Caco-2 (cell line): ENCODE measurements around the gene MYL12A. TPM values are rescaled to one million over a fixed set of nuclear protein-coding genes. Genes with fewer than 3 reads are reported as not detected.
"Not testable (repeated sequence)": the region's sequence is repeated elsewhere in the genome, so short reads cannot be mapped to it uniquely, and the experiment has no call there.

ENCODE experiments used
- Bru-seq: library from RNA; stranded (reverse); fragments of 400-500 nt; gene quantifications from one replicate; lab custom pipeline; 2021; lab: Mats Ljungman, UMichigan
- BruChase-seq, 2 experiments: library from RNA; stranded (reverse); fragments of 400-500 nt; gene quantifications; one replicate each; lab custom pipeline; 2021; lab: Mats Ljungman, UMichigan
- BruUV-seq: library from RNA; stranded (reverse); fragments of 400-500 nt; replicated peaks from 2 replicates; lab custom pipeline; 2021; lab: Mats Ljungman, UMichigan
- CTCF ChIA-PET: fragments of 300-600 bp; sonication (Branson Sonifier 250); formaldehyde crosslinking; loops from one replicate; lab custom pipeline; 2022; ENCODE audit warnings: antibody characterized with exemption; lab: Charles Lee
- POLR2A ChIA-PET: fragments of 300-600 bp; sonication (Branson Sonifier 250); formaldehyde crosslinking; loops from one replicate; lab custom pipeline; 2022; ENCODE audit warnings: antibody characterized with exemption; lab: Charles Lee
- DNase-seq, 2 experiments: peaks; one replicate each; pipeline versions ENCODE4 v3.0.0 to v3.0.0-alpha.2; 2020 to 2022
- H3K27me3 ChIP-seq: replicated peaks from 2 replicates; pipeline ENCODE4 v1.6.0; 2011; ENCODE audit warnings: low read length; ENCODE audit not compliant: control insufficient read depth, insufficient read depth
- H3K36me3 ChIP-seq: 2 replicates; pipeline ENCODE4 v1.5.1; 2011; ENCODE audit warnings: low read length; ENCODE audit not compliant: control insufficient read depth, insufficient read depth
- H3K4me1 ChIP-seq: fragments of 250-450 bp; sonication (Bioruptor Pico); 2 replicates; pipeline ENCODE4 v1.5.1; 2020; ENCODE audit warnings: mild to moderate bottlenecking
- H3K4me3 ChIP-seq: 2 replicates; pipeline ENCODE4 v1.5.1; 2011; ENCODE audit warnings: low read depth, mild to moderate bottlenecking, control low read depth, low read length
- H3K9me3 ChIP-seq: fragments of 250-450 bp; sonication (Bioruptor Pico); 2 replicates; pipeline ENCODE4 v1.5.1; 2020; ENCODE audit warnings: mild to moderate bottlenecking, moderate library complexity
- H3K27ac Mint-ChIP-seq: one replicate; pipeline ENCODE4 v1.8.0; 2022; ENCODE audit warnings: mixed read lengths; ENCODE audit not compliant: unreplicated experiment
- H3K27me3 Mint-ChIP-seq: one replicate; pipeline ENCODE4 v1.8.0; 2022; ENCODE audit warnings: mixed read lengths; ENCODE audit not compliant: insufficient read depth, unreplicated experiment
- H3K36me3 Mint-ChIP-seq: one replicate; pipeline ENCODE4 v1.8.0; 2022; ENCODE audit warnings: mild to moderate bottlenecking, mixed read lengths; ENCODE audit not compliant: insufficient read depth, unreplicated experiment
- H3K4me1 Mint-ChIP-seq: one replicate; pipeline ENCODE4 v1.8.0; 2022; ENCODE audit warnings: low read depth, mixed read lengths; ENCODE audit not compliant: unreplicated experiment
- H3K4me3 Mint-ChIP-seq: one replicate; pipeline ENCODE4 v1.8.0; 2022; ENCODE audit warnings: mild to moderate bottlenecking, moderate library complexity, mixed read lengths; ENCODE audit not compliant: unreplicated experiment
- H3K9me3 Mint-ChIP-seq: one replicate; pipeline ENCODE4 v1.8.0; 2022; ENCODE audit warnings: mixed read lengths; ENCODE audit not compliant: unreplicated experiment
- CTCF ChIP-seq, 2 experiments: fragments of 200-600 bp in 1 of 2; IDR thresholded peaks; 1 replicate in 1 of 2; 2 replicates in 1 of 2; pipeline versions ENCODE4 v1.5.1 to v1.8.0; 2011 to 2022; ENCODE audit warnings: antibody characterized with exemption in 1 of 2, control low read depth in 1 of 2, inconsistent platforms in 1 of 2, low read depth in 1 of 2, low read length in 1 of 2, mild to moderate bottlenecking in 1 of 2, moderate library complexity in 1 of 2; ENCODE audit not compliant: insufficient read depth in 1 of 2, severe bottlenecking in 1 of 2, unreplicated experiment in 1 of 2
- intact Hi-C: fragments of 100-400 bp; cut with micrococcal nuclease; formaldehyde crosslinking; loops from one replicate; pipeline ENCODE4 v1.10.0; 2022; ENCODE audit not compliant: unreplicated experiment
- long read RNA-seq: library from polyadenylated mRNA; stranded (forward); transcript quantifications from one replicate; pipeline ENCODE4 v2.0.0, GENCODE V29; 2022
- total RNA-seq: library from RNA; stranded (reverse); gene quantifications from 2 replicates; pipeline ENCODE4 v1.2.3, GENCODE V29; 2022

Gene MYL12A
- total RNA-seq: 272 and 276 TPM in 2 replicates
- Bru-seq, nascent RNA: percentile 98 among the genes with signal in this experiment
- percentile 95 among the genes with signal in this experiment for BruChase-seq, experiment 1, labeled RNA remaining after a 2-hour chase
- percentile 98 among the genes with signal in this experiment for BruChase-seq, experiment 2, labeled RNA remaining after a 6-hour chase
- long read RNA-seq, transcript MYL12A-212 (1 exons, 738 nt): minor isoform, 6 of 626 reads
- long read RNA-seq, transcript MYL12A-201 (4 exons, 1,229 nt): major isoform, 577 of 626 reads
- long read RNA-seq, transcript MYL12A-207 (4 exons, 947 nt): minor isoform, 7 of 626 reads
- long read RNA-seq, partial matches to known transcripts: 31 of 626 reads
- long read RNA-seq, other reads (novel, unspliced or antisense): 4 of 626 reads

DNA sequence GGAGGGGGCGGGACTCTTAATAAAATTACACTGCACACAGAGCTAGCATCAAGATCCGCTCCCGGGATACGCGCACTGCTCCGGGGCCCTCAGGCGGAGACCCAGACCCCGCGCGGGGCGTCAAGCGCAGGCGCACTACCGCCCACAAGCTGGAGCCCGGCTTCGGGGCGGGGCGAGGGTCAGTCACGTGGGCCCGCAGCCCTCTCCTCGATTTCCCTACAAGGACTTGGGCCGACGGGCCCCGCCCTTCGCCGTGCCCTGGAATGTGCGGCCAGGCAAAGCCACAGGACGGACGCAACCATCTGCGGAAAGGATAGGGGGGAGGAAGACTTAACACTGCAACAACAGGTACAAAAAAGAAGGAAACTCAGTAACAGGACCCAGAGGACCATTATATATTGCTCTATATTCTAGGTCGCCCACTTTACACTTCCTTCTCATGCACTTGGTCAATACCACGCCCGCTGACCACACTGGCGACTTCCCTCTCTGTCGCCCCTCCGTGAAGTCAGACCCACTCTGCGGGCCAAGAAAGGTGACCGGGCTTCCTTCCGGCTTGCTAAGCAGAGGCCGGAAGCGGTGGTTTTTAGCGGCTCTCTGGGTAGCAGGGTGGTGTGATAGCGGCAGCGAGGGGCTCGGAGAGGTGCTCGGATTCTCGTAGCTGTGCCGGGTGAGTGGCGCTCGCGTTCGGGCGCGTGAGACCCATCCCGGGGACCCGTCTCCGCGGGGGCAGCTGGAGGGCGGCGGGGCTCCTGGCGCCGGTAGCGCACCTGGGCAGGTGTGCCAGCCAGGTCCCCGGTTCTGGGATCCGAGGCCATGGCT, at the start of gene MYL12A:
Gene MYL12A, plus strand, starts transcription at position 562 of the 822 bp plus-strand sequence. CDS start 5,447 bp downstream, outside the sequence.
- Mint-ChIP-seq H3K27me3 (no peaks in the 10 kb centered on the region), H3K27ac (peak within 1 kb of the TSS; percentile 98), H3K36me3 (peaks cover 39% of the 10 kb centered on the region), H3K4me1 (peaks cover 28% of the 10 kb centered on the region), H3K9me3 (no peaks in the 10 kb centered on the region), H3K4me3 (peak within 1 kb of the TSS; percentile 78)
- DNase-seq: peak; percentile 99
- no peaks in the 10 kb centered on the region for H3K36me3 ChIP-seq
- no TSS peak for BruUV-seq
- peak within 1 kb of the TSS; percentile 88 for H3K4me3 ChIP-seq
- TF ChIP-seq CTCF (IDR thresholded peaks at IDR 0.05; ENCODE audit: insufficient read depth in 1 of 2, low read depth in 1 of 2, low read length in 1 of 2, severe bottlenecking in 1 of 2, unreplicated experiment in 1 of 2): no peak
- CTCF ChIA-PET: interaction anchor here (0.6 to 2.5 kb wide), 9 partner anchors 11 to 418 kb away, joined by 3 to 16 read pairs (median 4); no protein-coding TSS in a partner anchor
- H3K27me3 ChIP-seq: no peaks in the 10 kb centered on the region
- POLR2A ChIA-PET: interaction anchor here (0.5 to 2.4 kb wide), 14 partner anchors 10 to 419 kb away, joined by 3 to 16 read pairs (median 4); partner anchors contain the start of gene MYL12B
- intact Hi-C loops: loop anchor here (1.0 to 5.0 kb wide), 7 partner anchors 14 to 480 kb away; partner anchors contain the start of gene EMILIN2
- no peaks in the 10 kb centered on the region for H3K9me3 ChIP-seq
- H3K4me1 ChIP-seq: peaks cover 27% of the 10 kb centered on the region

DNA sequence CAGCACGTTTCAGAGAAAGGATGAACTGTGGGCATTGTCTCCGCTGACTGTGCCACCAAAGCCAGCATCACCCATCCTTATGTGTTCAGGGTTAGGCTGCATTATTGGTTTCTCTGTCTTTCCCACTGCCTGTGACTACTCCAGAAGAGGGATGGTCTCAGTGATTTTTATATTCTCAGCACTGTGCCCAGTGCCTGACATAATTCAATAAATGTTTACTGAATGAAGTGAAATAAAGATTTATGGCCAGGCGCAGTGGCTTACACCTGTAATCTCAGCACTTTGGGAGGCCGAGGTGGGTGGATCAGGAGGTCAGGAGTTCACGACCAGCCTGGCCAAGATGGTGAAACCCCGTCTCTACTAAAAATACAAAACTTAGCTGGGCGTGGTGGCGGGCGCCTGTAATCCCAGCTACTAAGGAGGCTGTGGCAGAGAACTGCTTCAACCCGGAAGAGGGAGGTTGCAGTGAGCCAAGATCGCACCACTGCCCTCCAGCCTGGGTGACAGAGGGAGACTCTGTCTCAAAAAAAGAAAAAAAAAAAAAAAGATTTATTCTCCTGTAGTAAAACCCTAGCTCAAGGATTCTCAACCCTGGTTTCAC, 49.2 kb upstream of the MYL12A start:
- BruUV-seq, H3K4me3 Mint-ChIP-seq, POLR2A ChIA-PET, H3K4me3 ChIP-seq, DNase-seq, intact Hi-C loops, H3K9me3 ChIP-seq, H3K27ac Mint-ChIP-seq, H3K36me3 Mint-ChIP-seq, CTCF ChIA-PET, H3K27me3 ChIP-seq, H3K36me3 ChIP-seq, H3K27me3 Mint-ChIP-seq, H3K4me1 ChIP-seq, H3K9me3 Mint-ChIP-seq, H3K4me1 Mint-ChIP-seq: not testable (repeated sequence)

GRCh38 chr18:3199942-3200645, 47.5 kb upstream of the MYL12A start:
- no peaks in the 10 kb centered on the region for H3K4me1 ChIP-seq
- 0 out of 2 replicates have a peak, but pooled peaks cover under 1% of the 10 kb centered on the region for H3K9me3 ChIP-seq
- H3K4me3 ChIP-seq: no peak overlapping the region
- intact Hi-C loops: no loop called here
- BruUV-seq: no TSS peak
- Mint-ChIP-seq H3K4me1 (no peaks in the 10 kb centered on the region), H3K4me3 (no peak overlapping the region), H3K36me3 (no peaks in the 10 kb centered on the region), H3K27me3 (no peaks in the 10 kb centered on the region), H3K27ac (no peak overlapping the region), H3K9me3 (peaks cover 10% of the 10 kb centered on the region)
- no peaks in the 10 kb centered on the region for H3K36me3 ChIP-seq
- DNase-seq: no peak
- no peaks in the 10 kb centered on the region for H3K27me3 ChIP-seq
- ChIA-PET POLR2A (no interaction called here), CTCF (interaction anchor here (0.5 kb wide), 1 partner anchor 50 kb away, joined by 6 read pairs; no protein-coding TSS in a partner anchor)
- TF ChIP-seq CTCF (IDR thresholded peaks at IDR 0.05; ENCODE audit: insufficient read depth in 1 of 2, low read depth in 1 of 2, low read length in 1 of 2, severe bottlenecking in 1 of 2, unreplicated experiment in 1 of 2): no peak
